ENCODE measurements around the gene SCAPER. TPM values are rescaled to one million over a fixed set of nuclear protein-coding genes. Genes with fewer than 3 reads are reported as not detected.
"Not testable (repeated sequence)": the region's sequence is repeated elsewhere in the genome, so short reads cannot be mapped to it uniquely, and the experiment has no call there.

Gene SCAPER
- total RNA-seq, 2 experiments from 2014 or later = 31.4 to 32.7 TPM

DNA sequence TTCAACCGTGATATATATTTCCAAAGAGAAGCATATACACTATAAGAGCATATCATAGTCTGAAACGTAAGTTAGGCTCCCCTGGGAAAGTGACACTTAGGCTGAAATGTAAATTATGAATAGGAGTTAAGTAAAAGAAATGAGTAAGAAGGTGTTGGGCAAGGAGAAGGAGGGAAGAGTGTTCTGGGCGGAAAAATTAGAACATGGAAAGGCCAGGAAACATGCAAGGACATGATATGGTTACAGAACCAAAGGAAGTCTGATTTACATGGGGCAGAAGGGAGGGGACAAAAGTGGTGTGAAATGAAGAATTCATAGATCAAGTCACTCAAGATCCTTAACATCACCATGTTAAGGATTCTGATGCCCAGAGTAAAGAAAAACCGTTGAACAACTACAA, 75.2 kb downstream of the SCAPER start:
- no peak for ATAC-seq
- TF ChIP-seq, protein P1, sequence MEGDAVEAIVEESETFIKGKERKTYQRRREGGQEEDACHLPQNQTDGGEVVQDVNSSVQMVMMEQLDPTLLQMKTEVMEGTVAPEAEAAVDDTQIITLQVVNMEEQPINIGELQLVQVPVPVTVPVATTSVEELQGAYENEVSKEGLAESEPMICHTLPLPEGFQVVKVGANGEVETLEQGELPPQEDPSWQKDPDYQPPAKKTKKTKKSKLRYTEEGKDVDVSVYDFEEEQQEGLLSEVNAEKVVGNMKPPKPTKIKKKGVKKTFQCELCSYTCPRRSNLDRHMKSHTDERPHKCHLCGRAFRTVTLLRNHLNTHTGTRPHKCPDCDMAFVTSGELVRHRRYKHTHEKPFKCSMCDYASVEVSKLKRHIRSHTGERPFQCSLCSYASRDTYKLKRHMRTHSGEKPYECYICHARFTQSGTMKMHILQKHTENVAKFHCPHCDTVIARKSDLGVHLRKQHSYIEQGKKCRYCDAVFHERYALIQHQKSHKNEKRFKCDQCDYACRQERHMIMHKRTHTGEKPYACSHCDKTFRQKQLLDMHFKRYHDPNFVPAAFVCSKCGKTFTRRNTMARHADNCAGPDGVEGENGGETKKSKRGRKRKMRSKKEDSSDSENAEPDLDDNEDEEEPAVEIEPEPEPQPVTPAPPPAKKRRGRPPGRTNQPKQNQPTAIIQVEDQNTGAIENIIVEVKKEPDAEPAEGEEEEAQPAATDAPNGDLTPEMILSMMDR (IDR thresholded peaks at IDR 0.05) = no peak
- H3K9me3 Mint-ChIP-seq = peaks cover 19% of the 10 kb centered on the region
- intact Hi-C loops (cut with micrococcal nuclease) = no loop called here
- H3K36me3 Mint-ChIP-seq (ENCODE audit: low read depth) = peaks cover 28% of the 10 kb centered on the region
- peaks cover 15% of the 10 kb centered on the region for H3K4me1 Mint-ChIP-seq (ENCODE audit: low read depth)
- CTCF ChIA-PET = no interaction called here
- H3K27me3 Mint-ChIP-seq = no peaks in the 10 kb centered on the region
- no peak overlapping the region for H3K4me3 Mint-ChIP-seq
- H3K27ac Mint-ChIP-seq = no peak overlapping the region
- POLR2A ChIA-PET = no interaction called here
- no peak for DNase-seq

DNA sequence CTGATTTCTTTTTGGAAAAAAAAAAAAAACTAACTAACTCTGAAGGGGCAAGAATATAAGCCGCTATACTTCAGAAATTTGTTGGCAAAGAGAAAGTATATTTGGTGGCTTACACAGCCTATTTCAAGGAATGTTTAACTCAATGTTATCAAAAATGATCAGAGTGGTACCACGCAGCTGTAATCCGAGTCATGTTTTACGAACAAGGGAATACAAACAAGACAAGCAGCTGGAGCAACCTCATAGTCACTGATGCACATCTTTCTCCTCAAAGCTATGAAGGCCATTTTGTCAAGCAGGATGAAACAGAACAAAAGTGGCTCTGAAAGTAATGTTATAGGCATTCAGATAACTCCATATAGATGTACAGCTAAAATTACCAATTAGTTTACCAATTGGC, 81.2 kb downstream of the SCAPER start:
- no peak overlapping the region for H3K4me3 Mint-ChIP-seq
- peaks cover 10% of the 10 kb centered on the region for H3K36me3 Mint-ChIP-seq (ENCODE audit: low read depth)
- H3K27me3 Mint-ChIP-seq = no peaks in the 10 kb centered on the region
- CTCF ChIA-PET = no interaction called here
- peaks cover 24% of the 10 kb centered on the region for H3K4me1 Mint-ChIP-seq (ENCODE audit: low read depth)
- H3K27ac Mint-ChIP-seq = no peak overlapping the region
- DNase-seq (no peak), ATAC-seq (no peak)
- POLR2A ChIA-PET = no interaction called here
- intact Hi-C loops (cut with micrococcal nuclease) = no loop called here
- TF ChIP-seq, protein P1 (IDR thresholded peaks at IDR 0.05) = no peak
- H3K9me3 Mint-ChIP-seq = no peaks in the 10 kb centered on the region

DNA sequence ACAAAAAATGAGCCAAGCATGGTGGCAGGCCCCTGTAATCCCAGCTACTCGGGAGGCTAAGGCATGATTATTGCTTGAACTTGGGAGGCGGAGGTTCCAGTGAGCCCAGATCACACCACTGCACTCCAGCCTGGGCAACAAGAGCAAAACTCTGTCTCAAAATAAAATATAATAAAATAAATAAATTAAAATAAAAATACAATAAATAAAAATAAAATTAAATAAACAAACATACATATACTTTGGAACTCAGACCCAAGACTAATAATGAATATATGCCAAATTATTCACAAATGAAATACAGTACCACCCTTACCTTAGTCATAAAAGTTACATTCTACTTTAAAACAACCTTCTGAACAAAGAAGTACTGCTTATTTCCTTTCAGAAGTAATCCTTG, 81.8 kb downstream of the SCAPER start:
- no peaks in the 10 kb centered on the region for H3K9me3 Mint-ChIP-seq
- CTCF ChIA-PET = no interaction called here
- DNase-seq = no peak
- POLR2A ChIA-PET = no interaction called here
- H3K27me3 Mint-ChIP-seq = no peaks in the 10 kb centered on the region
- intact Hi-C loops (cut with micrococcal nuclease) = no loop called here
- H3K4me1 Mint-ChIP-seq (ENCODE audit: low read depth) = peaks cover 27% of the 10 kb centered on the region
- no peak overlapping the region for H3K4me3 Mint-ChIP-seq
- H3K36me3 Mint-ChIP-seq (ENCODE audit: low read depth) = peaks cover 13% of the 10 kb centered on the region
- TF ChIP-seq, protein P1 (IDR thresholded peaks at IDR 0.05) = no peak
- H3K27ac Mint-ChIP-seq = no peak overlapping the region
- ATAC-seq = no peak

DNA sequence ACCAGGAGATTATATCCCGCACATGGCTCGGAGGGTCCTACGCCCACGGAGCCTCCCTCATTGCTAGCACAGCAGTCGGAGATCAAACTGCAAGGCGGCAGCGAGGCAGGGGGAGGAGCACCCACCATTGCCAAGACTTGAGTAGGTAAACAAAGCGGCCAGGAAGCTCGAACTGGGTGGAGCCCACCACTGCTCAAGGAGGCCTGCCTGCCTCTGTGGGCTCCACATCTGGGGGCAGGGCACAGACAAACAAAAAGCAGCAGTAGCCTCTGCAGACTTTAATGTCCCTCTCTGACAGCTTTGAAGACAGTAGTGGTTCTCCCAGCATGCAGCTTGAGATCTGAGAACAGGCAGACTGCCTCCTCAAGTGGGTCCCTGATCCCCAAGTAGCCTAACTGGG, 86.2 kb downstream of the SCAPER start:
- POLR2A ChIA-PET; H3K27me3 Mint-ChIP-seq; intact Hi-C loops (cut with micrococcal nuclease); H3K27ac Mint-ChIP-seq; DNase-seq; CTCF ChIA-PET; H3K4me3 Mint-ChIP-seq; H3K9me3 Mint-ChIP-seq; ATAC-seq: not testable (repeated sequence)
- Mint-ChIP-seq H3K36me3 (ENCODE audit: low read depth) (peaks cover 15% of the 10 kb centered on the region), H3K4me1 (ENCODE audit: low read depth) (peaks cover 14% of the 10 kb centered on the region)

GRCh38 chr15:76815421-76815820, 89.7 kb downstream of the SCAPER start:
- Mint-ChIP-seq H3K36me3 (ENCODE audit: low read depth) (peaks cover 13% of the 10 kb centered on the region), H3K4me1 (ENCODE audit: low read depth) (peaks cover 18% of the 10 kb centered on the region), H3K9me3 (peaks cover 1% of the 10 kb centered on the region), H3K27me3 (no peaks in the 10 kb centered on the region), H3K4me3 (no peak overlapping the region), H3K27ac (no peak overlapping the region)
- ATAC-seq (no peak), DNase-seq (no peak)
- intact Hi-C loops (cut with micrococcal nuclease) = no loop called here
- ChIA-PET CTCF (no interaction called here), POLR2A (no interaction called here)
- TF ChIP-seq, protein P1 (IDR thresholded peaks at IDR 0.05) = no peak

DNA sequence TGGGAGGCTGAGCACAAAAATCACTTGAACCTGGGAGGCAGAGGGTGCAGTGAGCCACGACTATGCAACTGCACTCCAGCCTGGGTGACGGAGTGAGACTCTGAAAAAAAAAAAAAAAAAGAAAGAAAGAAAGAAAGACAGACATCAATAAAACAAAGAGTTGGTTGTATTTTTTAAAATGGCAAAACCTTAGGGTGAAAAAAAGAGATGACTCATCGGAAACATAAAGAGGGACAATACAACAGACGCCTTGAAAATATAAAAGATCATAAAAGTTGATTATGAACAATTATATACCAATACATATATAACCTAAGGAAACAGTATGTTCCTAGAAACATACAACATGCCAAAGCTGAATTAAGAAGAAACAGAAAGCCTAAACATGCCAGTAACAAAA, 92.8 kb downstream of the SCAPER start:
- intact Hi-C loops (cut with micrococcal nuclease) = no loop called here
- ChIA-PET CTCF (no interaction called here), POLR2A (no interaction called here)
- Mint-ChIP-seq H3K4me1 (ENCODE audit: low read depth) (peaks cover 8% of the 10 kb centered on the region), H3K9me3 (peaks cover 1% of the 10 kb centered on the region), H3K27me3 (no peaks in the 10 kb centered on the region), H3K4me3 (no peak overlapping the region), H3K27ac (no peak overlapping the region), H3K36me3 (ENCODE audit: low read depth) (peaks cover 3% of the 10 kb centered on the region)
- ATAC-seq = no peak
- TF ChIP-seq, protein P1 (IDR thresholded peaks at IDR 0.05) = no peak
- DNase-seq = no peak
